ENCODE measurements around the gene IQSEC2. TPM values are rescaled to one million over a fixed set of nuclear protein-coding genes. Genes with fewer than 3 reads are reported as not detected.

Gene IQSEC2
- total RNA-seq, 1 donor from 2014 or later = 0.39 TPM

- no peak for DNase-seq (ENCODE audit: low read depth in 2 of 2)
Measured at GRCh38 chrX:53244610-53245009, 36.8 kb downstream of the IQSEC2 start.

- no peak for DNase-seq (ENCODE audit: low read depth in 2 of 2)
Measured at GRCh38 chrX:53242310-53242709, 39.1 kb downstream of the IQSEC2 start.

GRCh38 chrX:53241558-53241957 lies 39.8 kb downstream of the IQSEC2 start:
- DNase-seq (ENCODE audit: low read depth in 2 of 2) = no peak

- DNase-seq (ENCODE audit: low read depth in 2 of 2) = no peak
Measured at GRCh38 chrX:53239474-53239873, 41.9 kb downstream of the IQSEC2 start.

GRCh38 chrX:53237056-53237455 lies 44.3 kb downstream of the IQSEC2 start:
- no peak for DNase-seq (ENCODE audit: low read depth in 2 of 2)

- no peak for DNase-seq (ENCODE audit: low read depth in 2 of 2)
Measured at GRCh38 chrX:53236025-53236679, 45.2 kb downstream of the IQSEC2 start.

- DNase-seq (ENCODE audit: low read depth in 2 of 2) = no peak
Measured at GRCh38 chrX:53235566-53235965, 45.8 kb downstream of the IQSEC2 start.

GRCh38 chrX:53234484-53234883 lies 46.9 kb downstream of the IQSEC2 start:
- DNase-seq (ENCODE audit: low read depth in 2 of 2) = no peak

- no peak for DNase-seq (ENCODE audit: low read depth in 2 of 2)
Measured at GRCh38 chrX:53233536-53233935, 47.8 kb downstream of the IQSEC2 start.

- DNase-seq (ENCODE audit: low read depth in 2 of 2) = no peak
Measured at GRCh38 chrX:53230116-53230515, 51.3 kb downstream of the IQSEC2 start.

GRCh38 chrX:53227224-53227765 lies 54.1 kb downstream of the IQSEC2 start:
- DNase-seq (ENCODE audit: low read depth in 2 of 2) = no peak

GRCh38 chrX:53224860-53225797 lies 56.3 kb downstream of the IQSEC2 start, which contains the start of gene KDM5C:
KDM5C (minus strand) TSS chrX:53225207; CDS start chrX:53224889, 318 bp downstream.
- DNase-seq (ENCODE audit: low read depth in 2 of 2) = peak; percentile 89 to 93

GRCh38 chrX:53223955-53224859 lies 57.2 kb downstream of the IQSEC2 start:
- peak; percentile 39 to 73 for DNase-seq (ENCODE audit: low read depth in 2 of 2)

- no peak for DNase-seq (ENCODE audit: low read depth in 2 of 2)
Measured at GRCh38 chrX:53223068-53223693, 58.2 kb downstream of the IQSEC2 start.

Other genes starting within 250 kb of the IQSEC2 start
- 0.90 and 1.8 TPM in 2 replicates for gene GPR173, start 232.8 kb downstream of the IQSEC2 start, total RNA-seq
- 4.9 and 7.6 TPM in 2 replicates for gene TSPYL2, start 199.2 kb downstream of the IQSEC2 start, total RNA-seq
- gene KANTR, start 187.4 kb downstream of the IQSEC2 start, total RNA-seq = 5.0 and 5.6 TPM in 2 replicates
- 86.8 and 152 TPM in 2 replicates for gene KDM5C, start 56.4 kb downstream of the IQSEC2 start, total RNA-seq
- 14.6 and 15.0 TPM in 2 replicates for gene SMC1A, start 141.1 kb upstream of the IQSEC2 start, total RNA-seq
- gene RIBC1, start 141.3 kb upstream of the IQSEC2 start, total RNA-seq = 0.13 TPM in 2 replicates
- gene HSD17B10, start 152.8 kb upstream of the IQSEC2 start, total RNA-seq = 66.9 and 70.2 TPM in 2 replicates